ENCODE data around the gene DGKQ.

DGKQ gene

GRCh38 chr4:972651-973424 lies 531 bp downstream of the DGKQ start:
- DNase-seq = no peak

DNA sequence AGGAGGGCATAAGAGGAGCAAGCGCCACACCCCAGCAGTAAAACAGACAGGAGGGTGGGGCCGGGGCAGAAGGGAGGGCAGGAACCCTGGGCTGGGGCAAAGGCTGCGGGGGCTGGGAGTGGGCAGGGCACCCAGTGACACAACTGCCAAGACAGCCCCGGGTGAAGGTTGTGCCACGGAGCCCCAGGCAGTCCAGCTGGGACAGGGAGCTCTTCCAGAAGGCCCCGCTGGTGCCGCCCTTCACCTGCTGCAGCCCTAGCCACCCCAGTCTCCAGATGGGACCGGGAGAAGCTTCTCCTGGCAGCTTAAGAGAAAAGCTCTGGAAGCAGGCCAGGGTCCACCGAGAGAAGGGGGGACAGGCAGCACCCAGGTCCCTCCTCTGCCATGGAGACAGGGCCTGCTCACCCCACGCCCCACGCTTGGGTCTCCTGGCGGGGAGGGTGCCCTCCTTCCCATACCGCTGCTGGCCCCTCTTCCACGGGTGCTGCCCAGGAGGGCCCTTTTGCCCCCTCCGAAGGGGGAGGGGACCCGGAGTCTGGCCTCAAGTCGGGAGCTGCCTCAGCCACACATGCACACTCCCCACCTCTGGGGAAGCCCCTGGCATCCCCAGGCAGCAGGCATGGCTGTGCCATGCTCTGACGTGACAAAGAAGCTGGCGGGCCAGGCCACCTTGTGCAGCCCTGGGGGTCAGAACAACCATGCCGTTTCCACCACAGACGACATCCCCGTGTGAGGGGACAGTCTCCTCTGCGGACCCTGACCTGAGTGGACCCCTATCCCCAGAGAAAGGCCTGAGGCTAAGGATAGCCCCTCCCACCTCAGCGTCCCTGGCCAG lies 1.5 kb downstream of the DGKQ start:
- no peak for DNase-seq

DNA sequence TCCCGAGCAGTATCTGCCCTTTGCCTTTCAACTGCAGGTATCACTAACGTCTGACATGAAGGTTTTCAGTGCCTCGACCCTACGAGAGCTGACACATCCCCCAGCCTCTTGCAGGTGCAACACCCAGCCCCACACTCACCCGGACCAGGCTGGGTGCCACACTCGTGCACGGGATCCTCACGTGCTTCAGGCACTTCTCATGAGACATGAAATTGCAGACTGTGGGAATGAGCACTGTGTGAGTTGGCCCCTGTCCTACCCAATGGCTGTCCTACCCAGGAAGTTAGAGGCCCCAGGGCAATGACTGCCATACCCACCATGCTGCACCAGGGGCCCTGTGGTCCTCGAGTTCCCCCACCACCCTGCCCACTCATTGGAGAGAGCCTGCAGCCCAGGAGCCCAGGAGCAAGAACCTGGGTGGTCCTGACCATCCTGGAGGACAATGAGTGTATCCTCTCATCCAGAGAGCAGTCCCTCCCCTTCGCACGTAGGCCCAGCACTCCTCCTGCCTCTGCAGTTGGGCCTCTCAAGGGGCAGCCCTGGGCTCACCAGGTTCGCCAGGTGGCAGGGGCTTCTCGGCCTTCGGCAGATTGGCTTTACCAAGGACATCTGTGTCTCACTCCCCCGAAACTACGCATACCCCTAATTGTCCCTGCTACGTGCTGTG lies 2.4 kb downstream of the DGKQ start:
- no peak for DNase-seq

- no peak for DNase-seq
These were observed 3.2 kb downstream of the DGKQ start for GRCh38 chr4:970046-970745.

DNA sequence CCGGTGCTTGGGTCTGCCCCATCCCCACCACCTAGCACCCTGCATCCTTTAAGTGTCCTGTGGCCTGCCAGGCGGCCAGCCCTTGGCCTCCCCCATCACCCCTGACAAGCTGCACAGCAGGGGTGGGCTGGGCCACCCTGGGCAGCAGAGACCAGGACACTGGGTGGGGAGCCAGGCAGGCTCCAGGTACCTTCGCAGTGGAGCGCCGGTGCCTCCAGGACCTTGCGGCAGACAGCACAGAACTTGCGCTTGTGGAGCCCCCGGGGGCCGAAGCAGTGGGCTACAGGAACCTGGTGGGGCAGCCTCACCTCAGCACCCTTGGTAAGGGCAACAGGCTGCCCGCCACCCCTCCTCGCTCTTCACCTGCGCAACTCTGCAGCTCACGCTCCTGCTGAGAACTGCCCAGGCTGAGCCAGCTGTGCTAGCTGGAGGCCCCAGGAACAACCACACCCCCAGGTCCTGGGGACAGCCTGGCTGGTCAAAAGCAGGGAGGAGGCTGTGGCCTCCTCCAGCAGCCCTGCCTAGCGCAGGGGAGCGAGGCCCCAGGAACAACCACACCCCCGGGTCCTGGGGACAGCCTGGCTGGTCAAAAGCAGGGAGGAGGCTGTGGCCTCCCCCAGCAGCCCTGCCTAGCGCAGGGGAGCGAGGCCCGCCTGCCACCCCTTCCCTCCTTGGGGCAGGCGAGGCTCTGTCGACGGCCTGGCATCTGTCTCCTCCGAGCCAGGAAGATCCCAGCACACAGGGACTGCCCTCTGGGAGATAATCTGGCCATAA lies 4.6 kb downstream of the DGKQ start:
- DNase-seq = no peak

DNA sequence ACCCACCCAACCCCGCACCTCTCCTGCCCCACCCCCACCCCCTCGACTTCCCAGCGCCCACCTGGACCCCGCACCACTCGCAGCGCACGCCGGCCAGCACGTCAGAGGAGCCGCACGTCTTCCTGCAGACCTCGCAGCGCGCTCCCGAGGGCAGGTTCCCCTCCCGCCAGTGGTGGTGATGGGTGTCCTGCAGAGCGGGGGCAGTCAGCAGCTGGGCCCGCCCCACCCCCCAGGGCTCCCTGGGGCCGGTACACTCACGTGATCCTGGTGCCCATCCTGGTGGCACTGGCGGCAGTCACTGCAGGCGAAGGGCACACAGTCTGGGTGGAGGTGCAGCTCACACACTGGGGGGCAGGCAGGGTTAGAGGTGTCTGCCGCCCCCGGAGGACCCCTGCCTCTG lies 5.1 kb downstream of the DGKQ start:
- DNase-seq = no peak

GRCh38 chr4:967113-968104 lies 6.0 kb downstream of the DGKQ start:
- DNase-seq = no peak

- no peak for DNase-seq
These were observed 6.9 kb downstream of the DGKQ start for GRCh38 chr4:966266-967112.

DNA sequence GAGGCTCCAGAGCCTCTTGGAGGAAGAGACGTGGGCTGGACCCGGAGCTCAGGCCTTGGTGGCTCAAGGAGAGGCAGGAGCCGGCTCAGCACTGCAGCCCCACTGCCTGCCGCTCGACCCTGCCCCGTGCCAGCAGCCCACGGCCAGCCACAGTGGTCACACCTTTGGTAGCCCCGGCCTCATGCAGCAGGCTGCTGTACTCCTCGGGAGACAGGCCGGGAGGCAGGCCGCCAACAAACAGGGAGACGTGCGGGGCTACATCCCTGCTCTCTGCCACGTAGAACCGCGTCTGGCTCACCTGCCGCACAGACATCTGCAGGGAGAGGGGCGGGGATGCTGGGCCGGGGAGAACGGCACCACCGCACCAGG lies 7.6 kb downstream of the DGKQ start:
- no peak for DNase-seq

- no peak for DNase-seq
These were observed 8.2 kb downstream of the DGKQ start for GRCh38 chr4:965048-965765.

GRCh38 chr4:964346-965025 lies 8.9 kb downstream of the DGKQ start:
- DNase-seq = no peak

- DNase-seq = no peak
These were observed 9.8 kb downstream of the DGKQ start for GRCh38 chr4:963276-964225.

- no peak for DNase-seq
These were observed 10.8 kb downstream of the DGKQ start for GRCh38 chr4:962231-963208.

DNA sequence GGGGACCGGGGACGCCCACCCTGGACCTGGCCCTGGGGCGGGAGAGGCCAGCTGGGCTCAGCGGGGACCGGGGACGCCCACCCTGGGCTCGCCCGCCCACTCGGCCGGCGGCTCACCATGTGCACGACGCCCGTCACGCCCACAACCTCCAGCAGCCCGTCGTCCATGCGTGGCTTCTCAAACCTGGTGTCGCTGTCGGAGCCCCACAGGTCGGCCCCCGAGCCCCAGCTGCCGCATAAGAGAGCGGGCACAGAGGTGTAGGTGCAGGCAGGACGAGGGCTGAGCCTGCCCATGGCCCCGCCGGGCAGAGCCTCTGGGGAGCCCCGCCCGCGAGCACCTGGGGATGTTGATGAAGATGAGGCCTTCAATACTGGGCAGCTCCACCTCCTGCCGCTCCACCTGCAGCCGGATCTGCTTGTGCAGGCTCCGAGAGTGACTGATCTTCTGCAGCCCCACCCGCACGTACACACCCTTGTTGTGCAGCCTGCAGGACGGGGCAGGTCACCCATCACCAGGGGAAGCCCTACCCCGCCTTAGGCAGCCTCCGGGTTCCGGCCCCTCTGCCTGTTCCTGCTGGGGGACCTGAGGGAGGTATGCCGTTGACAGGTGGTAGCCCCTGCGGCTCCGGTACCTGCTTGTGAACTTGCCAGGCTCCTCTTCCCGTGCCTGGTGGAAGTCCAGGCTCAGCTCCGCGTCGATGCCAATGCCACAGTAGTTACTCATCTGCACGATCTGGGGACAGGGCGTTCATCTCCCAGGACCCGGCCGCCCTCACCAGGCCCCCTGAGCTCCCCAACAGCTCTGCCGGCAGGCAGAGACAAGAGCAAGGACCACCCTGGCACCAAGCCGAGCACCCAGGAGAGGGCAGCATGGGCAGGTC lies 11.8 kb downstream of the DGKQ start:
- DNase-seq = no peak

DNA sequence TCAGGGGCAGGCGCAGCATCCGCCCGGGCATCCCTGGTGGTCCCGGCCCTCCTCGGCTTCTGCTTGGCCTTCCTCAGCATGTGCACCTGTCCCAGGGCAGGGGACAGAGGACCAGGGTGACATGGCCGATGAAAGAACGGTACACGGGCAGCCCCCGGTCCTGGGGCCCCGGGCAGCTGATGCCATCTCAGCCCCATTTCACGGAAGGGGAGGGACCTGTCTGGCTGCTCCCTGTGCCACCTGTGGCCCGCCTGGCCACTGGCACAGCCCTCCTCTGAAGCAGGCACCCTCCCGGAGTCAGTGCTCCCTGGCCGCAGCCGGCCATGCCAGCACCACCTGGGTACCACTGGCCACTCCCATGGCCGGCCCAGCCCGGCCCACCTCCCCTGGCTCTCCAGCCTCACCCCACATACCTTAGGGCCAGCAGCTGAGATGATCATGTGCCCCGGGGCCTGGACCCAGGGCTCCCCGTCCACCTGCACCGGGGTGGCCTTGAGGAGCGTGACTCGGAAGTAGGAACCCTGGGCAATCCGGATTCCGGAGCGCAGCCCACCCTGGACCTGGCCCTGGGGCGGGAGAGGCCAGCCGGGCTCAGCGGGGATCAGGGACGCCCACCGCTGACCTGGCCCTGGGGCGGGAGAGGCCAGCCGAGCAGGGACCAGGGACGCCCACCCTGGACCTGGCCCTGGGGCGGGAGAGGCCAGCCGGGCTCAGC lies 12.6 kb downstream of the DGKQ start:
- no peak for DNase-seq
